ENCODE data around the gene PDE11A. TPM values are rescaled to one million over a fixed set of nuclear protein-coding genes. Genes with fewer than 3 reads are reported as not detected.

The PDE11A gene
- total RNA-seq, 1 donor, result under 0.01 TPM

DNA sequence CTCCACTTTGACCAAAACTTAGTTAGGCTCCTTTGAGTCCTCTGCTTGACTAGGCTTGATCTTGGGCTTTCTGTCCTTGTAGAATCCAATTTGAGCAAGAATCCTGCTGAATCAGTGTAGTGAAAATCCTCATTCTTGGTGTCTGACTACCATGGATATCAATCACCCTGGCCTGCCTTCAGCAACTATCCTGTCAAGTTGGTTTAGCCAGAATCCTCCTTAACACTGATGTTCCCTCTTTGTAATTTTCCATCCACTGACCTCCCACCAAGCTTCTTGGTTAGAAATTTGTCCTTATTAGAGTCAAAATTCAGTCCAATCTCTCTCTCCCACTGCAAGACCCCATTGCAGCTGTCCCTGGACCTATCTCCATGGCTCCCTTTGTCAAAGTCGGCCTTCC lies 39.2 kb upstream of the PDE11A start:
- DNase-seq (ENCODE audit: low read depth), result no peak
- H3K4me3 ChIP-seq (ENCODE audit: low read depth, low read length), result no peak overlapping the region
- TF ChIP-seq, protein P1, sequence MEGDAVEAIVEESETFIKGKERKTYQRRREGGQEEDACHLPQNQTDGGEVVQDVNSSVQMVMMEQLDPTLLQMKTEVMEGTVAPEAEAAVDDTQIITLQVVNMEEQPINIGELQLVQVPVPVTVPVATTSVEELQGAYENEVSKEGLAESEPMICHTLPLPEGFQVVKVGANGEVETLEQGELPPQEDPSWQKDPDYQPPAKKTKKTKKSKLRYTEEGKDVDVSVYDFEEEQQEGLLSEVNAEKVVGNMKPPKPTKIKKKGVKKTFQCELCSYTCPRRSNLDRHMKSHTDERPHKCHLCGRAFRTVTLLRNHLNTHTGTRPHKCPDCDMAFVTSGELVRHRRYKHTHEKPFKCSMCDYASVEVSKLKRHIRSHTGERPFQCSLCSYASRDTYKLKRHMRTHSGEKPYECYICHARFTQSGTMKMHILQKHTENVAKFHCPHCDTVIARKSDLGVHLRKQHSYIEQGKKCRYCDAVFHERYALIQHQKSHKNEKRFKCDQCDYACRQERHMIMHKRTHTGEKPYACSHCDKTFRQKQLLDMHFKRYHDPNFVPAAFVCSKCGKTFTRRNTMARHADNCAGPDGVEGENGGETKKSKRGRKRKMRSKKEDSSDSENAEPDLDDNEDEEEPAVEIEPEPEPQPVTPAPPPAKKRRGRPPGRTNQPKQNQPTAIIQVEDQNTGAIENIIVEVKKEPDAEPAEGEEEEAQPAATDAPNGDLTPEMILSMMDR (IDR thresholded peaks at IDR 0.05; ENCODE audit: insufficient read depth, low read depth, low read length), result no peak

DNA sequence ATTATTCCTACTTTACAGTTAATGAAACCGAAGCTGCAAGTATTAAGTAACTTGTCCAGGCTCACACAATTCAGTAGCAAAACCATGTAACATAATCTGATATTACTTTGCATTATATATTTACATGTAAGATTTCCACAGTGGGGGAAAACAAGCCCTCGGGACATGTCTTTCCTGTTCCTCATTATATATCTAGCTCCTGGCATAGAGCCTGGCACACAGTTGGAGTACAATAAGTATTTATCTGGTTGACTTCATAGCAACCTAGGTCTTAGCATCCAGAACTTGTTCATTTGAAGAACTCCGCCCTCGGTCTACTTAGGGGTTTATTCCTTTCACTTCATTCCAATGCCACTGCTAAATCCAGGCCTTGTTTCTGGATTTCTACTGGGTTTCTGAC lies 38.1 kb upstream of the PDE11A start:
- no peak overlapping the region for H3K4me3 ChIP-seq (ENCODE audit: low read depth, low read length)
- TF ChIP-seq, protein P1 (IDR thresholded peaks at IDR 0.05; ENCODE audit: insufficient read depth, low read depth, low read length), result no peak
- no peak for DNase-seq (ENCODE audit: low read depth)

DNA sequence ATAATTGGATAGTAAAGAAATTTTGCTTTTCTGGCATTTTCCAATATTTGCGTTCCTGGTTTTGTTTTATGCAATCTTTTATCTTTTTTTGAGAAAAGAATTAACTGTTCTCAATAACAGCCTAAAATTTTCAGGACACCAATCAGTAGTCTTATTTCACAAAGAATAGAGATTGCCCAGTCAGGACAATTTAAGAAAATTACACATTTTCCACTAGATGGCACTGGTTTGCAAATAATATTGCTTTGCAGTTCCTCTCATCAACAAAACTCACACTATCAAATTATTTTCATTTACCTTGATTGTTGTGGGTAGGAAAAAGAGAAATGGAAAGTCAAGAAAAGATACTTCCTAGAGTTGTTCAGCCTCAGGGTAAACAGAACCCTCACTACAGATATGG lies 37.2 kb upstream of the PDE11A start:
- H3K4me3 ChIP-seq (ENCODE audit: low read depth, low read length), result no peak overlapping the region
- TF ChIP-seq, protein P1 (IDR thresholded peaks at IDR 0.05; ENCODE audit: insufficient read depth, low read depth, low read length), result peak; percentile 57
- peak; percentile 47 for DNase-seq (ENCODE audit: low read depth)

DNA sequence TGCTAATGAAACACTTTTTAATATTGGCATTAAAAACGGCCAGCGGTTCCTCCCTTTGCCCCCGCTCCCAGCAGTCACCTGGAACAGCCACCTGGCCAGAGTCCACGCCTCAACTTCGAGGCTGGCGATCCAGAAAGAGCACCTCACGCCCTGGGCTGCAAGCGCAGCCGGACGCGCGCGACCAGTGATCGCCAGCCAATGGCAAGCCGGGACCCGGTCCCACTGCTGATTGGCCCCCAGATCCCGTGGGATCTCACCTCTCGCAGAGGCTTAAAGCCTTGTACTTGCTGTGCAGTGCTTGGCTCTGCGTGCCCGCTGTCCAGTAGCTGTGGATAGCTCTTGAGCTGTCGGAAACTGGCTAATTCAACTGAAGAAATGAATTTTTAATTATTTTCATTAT lies 35.6 kb upstream of the PDE11A start:
- DNase-seq (ENCODE audit: low read depth), result no peak
- TF ChIP-seq, protein P1 (IDR thresholded peaks at IDR 0.05; ENCODE audit: insufficient read depth, low read depth, low read length), result no peak
- no peak overlapping the region for H3K4me3 ChIP-seq (ENCODE audit: low read depth, low read length)

DNA sequence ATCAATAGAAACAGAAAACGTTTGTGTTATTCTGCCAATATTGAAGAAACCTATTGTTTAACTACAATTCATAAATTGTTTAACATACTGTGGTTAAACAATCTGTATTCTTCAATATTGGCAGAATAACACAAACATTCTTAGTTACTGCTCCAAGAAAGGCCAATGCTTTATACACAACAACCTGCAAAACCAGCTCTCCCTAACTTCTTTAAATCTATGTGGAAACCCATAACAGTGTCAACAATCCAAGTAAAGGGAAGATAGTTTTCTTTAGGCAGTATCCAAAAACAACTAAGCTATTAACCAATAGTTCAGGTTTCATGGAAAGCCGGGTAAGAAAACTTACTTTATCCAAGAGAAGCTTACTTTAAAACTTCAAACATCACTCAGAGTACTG lies 33.5 kb upstream of the PDE11A start:
- TF ChIP-seq, protein P1 (IDR thresholded peaks at IDR 0.05; ENCODE audit: insufficient read depth, low read depth, low read length), result no peak
- no peak overlapping the region for H3K4me3 ChIP-seq (ENCODE audit: low read depth, low read length)
- no peak for DNase-seq (ENCODE audit: low read depth)

DNA sequence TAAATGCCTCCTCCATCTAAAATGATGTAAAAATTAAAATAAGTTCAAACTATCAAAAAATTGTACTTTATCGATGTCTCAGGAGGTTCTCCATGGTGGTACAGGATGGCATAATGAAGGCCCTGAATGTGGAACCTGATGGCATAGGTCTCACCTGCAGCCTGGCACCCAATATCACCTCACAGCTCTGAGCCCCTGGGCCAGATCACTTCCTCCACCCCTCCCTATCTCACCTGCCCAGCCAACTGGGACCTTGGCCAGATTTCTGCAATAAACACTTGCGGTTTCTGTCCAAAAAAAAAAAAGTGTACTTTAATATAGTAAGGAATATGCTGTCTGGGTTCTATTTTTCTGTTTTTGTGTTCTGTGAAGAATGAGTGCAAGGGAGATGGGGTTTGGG lies 33.0 kb upstream of the PDE11A start:
- no peak for DNase-seq (ENCODE audit: low read depth)
- no peak overlapping the region for H3K4me3 ChIP-seq (ENCODE audit: low read depth, low read length)
- TF ChIP-seq, protein P1 (IDR thresholded peaks at IDR 0.05; ENCODE audit: insufficient read depth, low read depth, low read length), result no peak

DNA sequence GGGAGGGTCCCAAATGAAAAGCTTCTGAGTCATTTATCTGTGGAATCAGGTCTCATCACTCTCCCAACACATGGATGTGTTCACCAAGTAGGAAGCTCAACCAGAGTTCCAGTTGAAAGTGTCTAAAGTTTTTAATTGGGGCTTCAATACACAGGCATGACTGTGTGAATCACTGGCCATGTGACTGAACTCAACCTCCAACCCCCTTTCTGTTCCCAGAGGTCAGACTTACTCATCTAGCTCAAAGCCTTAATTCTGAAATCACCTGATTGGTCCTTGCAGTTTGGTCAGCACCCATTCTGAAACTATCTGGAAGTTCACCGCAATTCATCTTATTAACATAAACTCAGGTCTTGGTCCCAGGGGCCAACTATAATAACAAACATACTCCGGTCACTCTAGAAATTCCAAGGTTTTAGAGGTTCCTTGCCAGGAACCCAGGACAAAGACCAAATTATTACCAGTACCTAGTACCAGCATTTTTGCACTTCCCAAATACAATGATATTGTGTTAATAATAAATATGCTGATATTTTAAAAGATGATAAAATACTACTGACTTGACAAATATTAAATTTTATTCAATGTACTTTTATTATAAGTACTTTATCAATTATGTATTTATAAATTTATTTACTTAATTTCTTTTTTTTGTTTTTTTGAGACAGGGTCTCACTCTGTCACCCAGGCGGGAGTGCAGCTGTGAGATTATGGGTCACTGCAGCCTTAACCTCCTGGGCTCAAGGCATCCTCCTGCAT lies 28.9 kb upstream of the PDE11A start:
- TF ChIP-seq, protein P1 (IDR thresholded peaks at IDR 0.05; ENCODE audit: insufficient read depth, low read depth, low read length), result no peak
- DNase-seq (ENCODE audit: low read depth), result peak; percentile 5
- H3K4me3 ChIP-seq (ENCODE audit: low read depth, low read length), result no peak overlapping the region
